Activated naive CD8-positive, alpha-beta T cell treated with anti-CD3 and anti-CD28 coated beads, Interleukin-2, amount 50 U/mL, for 24 hours (primary cell): Measurements from ENCODE around the gene PLCH1.
"Not testable (repeated sequence)": the region's sequence is repeated elsewhere in the genome, so short reads cannot be mapped to it uniquely, and the experiment has no call there.

Source experiments
- ATAC-seq: fragments of 150-1000 bp; cut with Tn5 transposase; one replicate; pipeline ENCODE4 v1.10.0; 2021
- DNase-seq: peaks from one replicate; pipeline ENCODE4 v3.0.0; 2021
- H3K27ac Mint-ChIP-seq: one replicate; pipeline ENCODE4 v1.8.0; 2021; ENCODE audit warnings: mild to moderate bottlenecking, mixed read lengths
- H3K27me3 Mint-ChIP-seq: one replicate; pipeline ENCODE4 v1.8.0; 2021; ENCODE audit warnings: mixed read lengths
- H3K36me3 Mint-ChIP-seq: one replicate; pipeline ENCODE4 v1.8.0; 2021; ENCODE audit warnings: low read depth, mixed read lengths
- H3K4me1 Mint-ChIP-seq: one replicate; pipeline ENCODE4 v1.8.0; 2021; ENCODE audit warnings: mixed read lengths
- H3K4me3 Mint-ChIP-seq: one replicate; pipeline ENCODE4 v1.8.0; 2021; ENCODE audit warnings: mild to moderate bottlenecking, moderate library complexity, mixed read lengths
- H3K9me3 Mint-ChIP-seq: one replicate; pipeline ENCODE4 v1.8.0; 2021; ENCODE audit warnings: mixed read lengths

Gene PLCH1

GRCh38 chr3:155398046-155398445 lies 346.8 kb downstream of the PLCH1 start:
- Mint-ChIP-seq H3K4me1 (no peaks in the 10 kb centered on the region), H3K4me3 (no peak overlapping the region), H3K36me3 (no peaks in the 10 kb centered on the region), H3K27me3 (no peaks in the 10 kb centered on the region), H3K9me3 (peaks cover 3% of the 10 kb centered on the region), H3K27ac (no peak overlapping the region)
- no peak for ATAC-seq
- DNase-seq: no peak

- H3K4me1 Mint-ChIP-seq, DNase-seq, H3K4me3 Mint-ChIP-seq, H3K27me3 Mint-ChIP-seq, ATAC-seq, H3K27ac Mint-ChIP-seq, H3K36me3 Mint-ChIP-seq, H3K9me3 Mint-ChIP-seq: not testable (repeated sequence)
Observed at GRCh38 chr3:155394896-155395295, 350.0 kb downstream of the PLCH1 start.

- DNase-seq (no peak), ATAC-seq (no peak)
- peaks cover 3% of the 10 kb centered on the region for H3K9me3 Mint-ChIP-seq
- no peak overlapping the region for H3K4me3 Mint-ChIP-seq
- H3K27ac Mint-ChIP-seq: no peak overlapping the region
- H3K36me3 Mint-ChIP-seq: no peaks in the 10 kb centered on the region
- H3K4me1 Mint-ChIP-seq: no peaks in the 10 kb centered on the region
- no peaks in the 10 kb centered on the region for H3K27me3 Mint-ChIP-seq
Observed at GRCh38 chr3:155394240-155394639, 350.6 kb downstream of the PLCH1 start.

GRCh38 chr3:155393316-155393715 lies 351.6 kb downstream of the PLCH1 start:
- no peaks in the 10 kb centered on the region for H3K4me1 Mint-ChIP-seq
- H3K27me3 Mint-ChIP-seq: no peaks in the 10 kb centered on the region
- DNase-seq: no peak
- peaks cover 3% of the 10 kb centered on the region for H3K9me3 Mint-ChIP-seq
- ATAC-seq: no peak
- H3K4me3 Mint-ChIP-seq: no peak overlapping the region
- no peak overlapping the region for H3K27ac Mint-ChIP-seq
- no peaks in the 10 kb centered on the region for H3K36me3 Mint-ChIP-seq

GRCh38 chr3:155392138-155392537 lies 352.7 kb downstream of the PLCH1 start:
- DNase-seq (no peak), ATAC-seq (no peak)
- Mint-ChIP-seq H3K36me3 (no peaks in the 10 kb centered on the region), H3K27ac (no peak overlapping the region), H3K9me3 (peaks cover 3% of the 10 kb centered on the region), H3K4me3 (no peak overlapping the region), H3K27me3 (no peaks in the 10 kb centered on the region), H3K4me1 (no peaks in the 10 kb centered on the region)

- peaks cover 3% of the 10 kb centered on the region for H3K9me3 Mint-ChIP-seq
- H3K4me3 Mint-ChIP-seq: no peak overlapping the region
- no peaks in the 10 kb centered on the region for H3K27me3 Mint-ChIP-seq
- no peak for DNase-seq
- no peak for ATAC-seq
- no peaks in the 10 kb centered on the region for H3K36me3 Mint-ChIP-seq
- no peak overlapping the region for H3K27ac Mint-ChIP-seq
- no peaks in the 10 kb centered on the region for H3K4me1 Mint-ChIP-seq
Observed at GRCh38 chr3:155391551-155391958, 353.3 kb downstream of the PLCH1 start.

GRCh38 chr3:155391104-155391503 lies 353.8 kb downstream of the PLCH1 start:
- ATAC-seq: no peak
- Mint-ChIP-seq H3K4me1 (no peaks in the 10 kb centered on the region), H3K36me3 (no peaks in the 10 kb centered on the region), H3K4me3 (no peak overlapping the region), H3K27ac (no peak overlapping the region), H3K9me3 (peaks cover 3% of the 10 kb centered on the region), H3K27me3 (no peaks in the 10 kb centered on the region)
- DNase-seq: no peak

- Mint-ChIP-seq H3K4me3 (no peak overlapping the region), H3K36me3 (no peaks in the 10 kb centered on the region), H3K4me1 (no peaks in the 10 kb centered on the region), H3K27ac (no peak overlapping the region), H3K9me3 (peaks cover 3% of the 10 kb centered on the region), H3K27me3 (no peaks in the 10 kb centered on the region)
- no peak for DNase-seq
- no peak for ATAC-seq
Observed at GRCh38 chr3:155390351-155390750, 354.5 kb downstream of the PLCH1 start.

- no peak for ATAC-seq
- no peak overlapping the region for H3K4me3 Mint-ChIP-seq
Observed at GRCh38 chr3:155388417-155388816, 356.5 kb downstream of the PLCH1 start.

GRCh38 chr3:155387571-155387970 lies 357.3 kb downstream of the PLCH1 start:
- Mint-ChIP-seq H3K36me3 (no peaks in the 10 kb centered on the region), H3K27me3 (no peaks in the 10 kb centered on the region), H3K4me3 (no peak overlapping the region), H3K4me1 (no peaks in the 10 kb centered on the region), H3K9me3 (no peaks in the 10 kb centered on the region), H3K27ac (no peak overlapping the region)
- DNase-seq: no peak
- ATAC-seq: no peak

More at GRCh38 chr3:155388417-155388816, 356.5 kb downstream of the PLCH1 start:
- H3K36me3 Mint-ChIP-seq: no peaks in the 10 kb centered on the region
- no peak overlapping the region for H3K27ac Mint-ChIP-seq
- H3K4me1 Mint-ChIP-seq: no peaks in the 10 kb centered on the region
- no peak for DNase-seq
- no peaks in the 10 kb centered on the region for H3K27me3 Mint-ChIP-seq
- no peaks in the 10 kb centered on the region for H3K9me3 Mint-ChIP-seq

GRCh38 chr3:155386919-155387318 lies 358.0 kb downstream of the PLCH1 start:
- Mint-ChIP-seq H3K27me3 (no peaks in the 10 kb centered on the region), H3K4me3 (no peak overlapping the region), H3K9me3 (no peaks in the 10 kb centered on the region), H3K4me1 (no peaks in the 10 kb centered on the region), H3K36me3 (no peaks in the 10 kb centered on the region), H3K27ac (no peak overlapping the region)
- ATAC-seq: no peak
- no peak for DNase-seq

GRCh38 chr3:155385896-155386625 lies 358.8 kb downstream of the PLCH1 start:
- ATAC-seq (no peak), DNase-seq (no peak)
- Mint-ChIP-seq H3K4me1 (no peaks in the 10 kb centered on the region), H3K9me3 (no peaks in the 10 kb centered on the region), H3K36me3 (no peaks in the 10 kb centered on the region), H3K4me3 (no peak overlapping the region), H3K27me3 (no peaks in the 10 kb centered on the region), H3K27ac (no peak overlapping the region)

- ATAC-seq (no peak), DNase-seq (peak; percentile 25)
- H3K36me3 Mint-ChIP-seq: no peaks in the 10 kb centered on the region
- H3K4me3 Mint-ChIP-seq: no peak overlapping the region
- no peaks in the 10 kb centered on the region for H3K27me3 Mint-ChIP-seq
- no peaks in the 10 kb centered on the region for H3K9me3 Mint-ChIP-seq
- H3K4me1 Mint-ChIP-seq: no peaks in the 10 kb centered on the region
- H3K27ac Mint-ChIP-seq: no peak overlapping the region
Observed at GRCh38 chr3:155382396-155383042, 362.4 kb downstream of the PLCH1 start.

- no peaks in the 10 kb centered on the region for H3K36me3 Mint-ChIP-seq
- no peaks in the 10 kb centered on the region for H3K9me3 Mint-ChIP-seq
- no peak overlapping the region for H3K27ac Mint-ChIP-seq
- no peak for DNase-seq
- ATAC-seq: no peak
- no peaks in the 10 kb centered on the region for H3K27me3 Mint-ChIP-seq
- no peaks in the 10 kb centered on the region for H3K4me1 Mint-ChIP-seq
- no peak overlapping the region for H3K4me3 Mint-ChIP-seq
Observed at GRCh38 chr3:155377847-155378246, 367.0 kb downstream of the PLCH1 start.

- Mint-ChIP-seq H3K27me3 (no peaks in the 10 kb centered on the region), H3K9me3 (no peaks in the 10 kb centered on the region), H3K4me1 (no peaks in the 10 kb centered on the region), H3K27ac (no peak overlapping the region), H3K36me3 (no peaks in the 10 kb centered on the region), H3K4me3 (no peak overlapping the region)
- ATAC-seq (no peak), DNase-seq (no peak)
Observed at GRCh38 chr3:155377071-155377470, 367.8 kb downstream of the PLCH1 start.
